Measurements from ENCODE around the gene JAM2.

The JAM2 gene

DNA sequence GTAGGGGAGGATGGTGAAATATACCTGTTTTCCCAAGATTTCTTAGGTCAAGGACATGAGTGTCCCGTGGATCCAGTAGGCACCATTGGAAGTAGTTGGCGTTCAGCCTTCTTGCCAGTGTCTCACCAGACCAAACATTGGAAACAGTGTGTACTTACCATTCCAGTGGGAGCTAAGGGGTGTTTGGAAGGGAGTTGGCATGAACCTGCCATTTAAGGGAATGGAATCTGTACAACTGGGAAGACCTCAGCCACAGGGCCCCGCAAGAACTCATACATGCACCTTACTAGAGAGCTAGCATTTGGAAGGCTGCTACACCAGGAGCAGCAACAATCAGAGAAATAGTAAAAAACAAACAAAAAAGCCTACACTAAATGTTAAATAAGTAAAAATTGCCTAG lies 82.9 kb downstream of the JAM2 start:
- DNase-seq: no peak

- DNase-seq: peak; percentile 51
Observed at GRCh38 chr21:25722631-25723030, 83.6 kb downstream of the JAM2 start.

DNA sequence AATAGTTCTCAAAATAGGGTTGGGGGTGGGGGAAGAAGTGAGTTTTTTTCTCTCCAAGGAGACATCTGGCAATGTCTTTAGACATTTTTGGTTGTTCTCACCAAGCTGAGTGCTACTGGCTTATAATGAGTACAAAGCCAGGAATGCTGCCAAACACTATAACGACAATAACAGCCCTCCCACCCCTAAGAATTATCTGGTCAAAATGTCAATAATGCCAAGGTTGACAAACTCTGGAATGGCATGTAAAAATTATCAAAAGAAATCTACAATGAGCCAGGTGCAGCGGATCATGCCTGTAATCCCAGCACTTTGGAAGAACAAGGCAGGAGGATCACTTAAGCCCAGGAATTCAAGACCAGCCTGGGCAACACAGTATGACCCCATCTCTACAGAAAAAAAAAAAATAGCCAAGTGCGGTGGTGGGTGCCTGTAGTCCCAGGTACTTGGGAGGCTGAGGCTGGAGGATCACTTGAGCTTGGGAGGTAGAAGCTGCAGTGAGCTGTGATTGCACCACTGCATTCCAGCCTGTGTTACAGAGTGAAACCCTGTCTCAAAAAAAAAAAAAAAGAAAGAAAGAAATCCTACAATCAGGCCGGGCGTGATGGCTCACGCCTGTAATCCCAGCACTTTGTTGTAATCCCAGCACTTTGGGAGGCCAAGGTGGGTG lies 93.2 kb downstream of the JAM2 start:
- DNase-seq: no peak

GRCh38 chr21:25733859-25734653 lies 95.0 kb downstream of the JAM2 start:
- DNase-seq: peak; percentile 63

DNA sequence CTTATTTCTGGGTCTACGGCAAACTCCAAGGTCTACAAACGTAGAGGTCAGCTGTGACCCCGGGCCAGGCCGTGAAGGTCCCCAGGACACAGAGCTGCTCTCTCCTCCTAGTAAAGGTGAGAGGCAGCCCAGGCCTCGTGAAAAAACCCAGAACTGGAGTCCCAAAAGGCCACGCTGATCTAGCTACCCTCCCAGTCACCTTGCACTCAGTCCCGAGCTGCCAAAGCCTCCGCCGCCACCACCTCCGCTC lies 95.5 kb downstream of the JAM2 start:
- no peak for DNase-seq

DNA sequence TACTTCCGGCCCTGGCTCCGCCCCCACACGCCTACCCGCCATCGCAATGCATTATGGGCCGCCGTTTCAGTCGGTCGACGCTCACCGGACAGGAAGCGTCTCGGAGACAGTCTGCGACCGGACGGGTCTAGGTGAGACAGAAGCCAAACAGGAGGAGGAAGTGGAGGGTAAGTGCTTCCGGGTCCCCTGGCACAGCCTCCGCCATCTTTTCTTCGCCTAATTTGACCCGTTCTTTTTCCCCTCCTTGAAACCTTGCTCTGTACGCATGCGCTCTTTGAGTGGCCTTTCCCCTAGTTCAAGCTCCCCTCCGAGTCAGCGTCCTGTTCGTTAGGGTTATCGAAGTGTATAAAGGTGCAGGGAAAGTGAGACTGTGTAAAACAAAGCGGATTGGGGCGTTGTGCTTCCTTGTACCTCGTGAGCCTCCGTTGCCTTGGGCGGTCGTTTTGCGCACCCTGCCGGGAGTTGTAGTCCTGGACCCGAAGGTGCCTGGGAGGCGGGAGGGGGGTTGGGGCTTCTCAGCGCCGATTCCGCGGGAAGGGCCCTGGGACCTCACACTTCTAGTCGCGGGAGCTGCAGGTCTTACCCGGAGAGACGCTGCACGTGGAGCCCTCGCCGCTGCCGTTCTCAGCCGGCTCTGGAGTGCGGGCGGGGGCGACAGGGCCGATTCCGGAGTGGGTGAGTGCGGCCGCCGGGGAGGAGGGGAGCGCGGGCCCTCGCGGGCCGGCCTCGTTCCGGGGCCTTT lies 96.0 kb downstream of the JAM2 start, which contains the start of the genes ATP5PF and GABPA:
Gene ATP5PF, minus strand, starts transcription at position 1 of the 742 bp plus-strand sequence. CDS start 5,110 bp downstream, outside the sequence.
Gene GABPA, plus strand, starts transcription at position 69 of the 742 bp plus-strand sequence. CDS start 6,627 bp downstream, outside the sequence.
- DNase-seq: peak; percentile 99

GRCh38 chr21:25735646-25736597 lies 96.9 kb downstream of the JAM2 start:
- DNase-seq: peak; percentile 91

- peak; percentile 52 for DNase-seq
Observed at GRCh38 chr21:25737421-25737820, 98.4 kb downstream of the JAM2 start.

DNA sequence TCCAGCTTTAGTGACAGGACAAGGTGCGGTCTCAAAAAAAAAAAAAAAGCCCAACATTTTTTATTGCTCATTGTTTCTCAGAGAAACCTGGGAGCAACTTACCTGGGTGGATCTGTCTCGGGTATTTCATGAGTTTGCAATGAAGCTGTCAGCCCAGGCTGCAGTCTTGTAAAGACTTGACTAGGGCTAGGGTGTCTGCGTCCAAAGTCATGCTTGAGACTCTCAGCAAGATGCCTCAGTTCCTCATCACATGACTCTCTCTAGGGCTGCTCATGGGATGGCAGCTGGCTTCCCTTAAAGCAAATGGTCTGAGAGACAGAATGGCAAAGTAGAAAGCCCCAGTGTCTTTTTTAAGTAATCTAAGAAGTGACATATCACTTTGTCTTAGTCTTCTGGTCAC lies 103.8 kb downstream of the JAM2 start:
- DNase-seq: no peak

GRCh38 chr21:25744854-25745253 lies 105.8 kb downstream of the JAM2 start:
- DNase-seq: no peak

DNA sequence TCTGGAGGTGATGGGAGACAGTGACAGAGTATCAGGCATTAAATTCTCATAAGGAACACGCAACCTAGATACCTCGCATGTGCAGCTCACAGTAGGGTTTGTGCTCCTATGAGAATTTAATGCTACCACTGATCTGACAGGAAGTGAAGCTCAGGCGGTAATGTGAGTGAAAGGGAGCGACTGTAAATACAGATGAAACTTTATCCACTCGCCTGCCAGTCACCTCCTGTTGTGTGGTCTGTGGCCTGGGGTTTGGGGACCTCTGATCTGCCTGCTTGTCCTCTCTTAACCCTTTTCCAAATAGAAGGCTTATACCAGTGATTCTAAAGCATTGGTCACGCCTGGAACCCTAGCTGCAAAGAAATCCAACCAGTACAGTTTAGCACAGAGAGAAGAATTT lies 111.0 kb downstream of the JAM2 start:
- peak; percentile 40 for DNase-seq

DNA sequence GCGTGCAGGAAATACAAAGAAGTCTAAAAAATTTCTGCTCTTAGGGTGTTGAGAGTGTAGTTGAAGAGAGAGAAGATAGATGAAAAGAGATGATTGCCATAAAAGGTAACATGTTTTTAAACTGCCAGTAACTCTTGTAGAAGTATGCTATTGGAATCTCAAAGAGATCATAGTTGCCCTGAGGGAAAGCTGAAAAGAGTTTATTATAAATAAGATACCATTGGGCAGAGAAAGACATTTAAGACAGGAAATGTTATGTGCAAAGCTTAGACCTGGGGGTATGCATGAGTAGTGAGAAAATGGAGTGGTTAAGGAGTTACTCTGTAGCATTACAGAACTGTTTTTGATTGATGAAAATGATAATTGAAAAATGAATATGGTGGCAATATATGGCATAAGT lies 113.4 kb downstream of the JAM2 start:
- DNase-seq: no peak

DNA sequence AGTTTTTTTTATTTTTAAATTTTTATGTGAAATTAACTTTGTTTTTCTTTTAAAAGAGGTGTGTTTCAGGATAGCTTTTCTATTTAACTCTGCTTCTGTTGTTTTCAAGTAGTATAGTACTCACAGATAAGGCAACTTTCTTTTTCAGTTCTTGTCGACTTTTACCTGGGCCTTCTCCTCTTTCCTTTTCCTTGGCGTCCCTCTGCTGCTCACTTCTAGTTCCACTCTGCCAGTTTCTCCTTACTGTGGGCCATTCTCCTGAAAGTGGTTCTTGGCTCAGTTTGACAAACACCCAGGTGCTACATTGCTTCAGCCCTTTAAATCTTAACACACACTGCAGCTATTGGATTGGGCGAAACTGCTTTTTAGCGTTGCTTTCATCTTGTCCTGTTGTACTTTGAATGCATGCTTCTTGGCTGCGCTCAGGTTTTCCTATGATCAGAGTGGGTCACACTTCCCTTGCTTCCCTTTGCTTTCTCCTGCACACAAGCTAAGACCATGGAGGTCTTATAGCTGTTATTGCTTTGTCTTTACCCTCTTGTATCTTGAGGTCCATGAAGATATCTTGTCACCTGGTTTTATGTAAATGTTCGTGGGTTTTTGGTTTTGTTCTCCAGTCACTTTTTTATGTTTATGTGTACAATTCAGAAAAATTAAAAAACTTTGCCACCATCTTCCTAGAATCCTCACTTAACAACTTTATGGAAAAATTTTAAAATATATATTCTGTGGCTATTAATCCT lies 117.3 kb downstream of the JAM2 start:
- no peak for DNase-seq

GRCh38 chr21:25757531-25757930 lies 118.5 kb downstream of the JAM2 start:
- DNase-seq: no peak

DNA sequence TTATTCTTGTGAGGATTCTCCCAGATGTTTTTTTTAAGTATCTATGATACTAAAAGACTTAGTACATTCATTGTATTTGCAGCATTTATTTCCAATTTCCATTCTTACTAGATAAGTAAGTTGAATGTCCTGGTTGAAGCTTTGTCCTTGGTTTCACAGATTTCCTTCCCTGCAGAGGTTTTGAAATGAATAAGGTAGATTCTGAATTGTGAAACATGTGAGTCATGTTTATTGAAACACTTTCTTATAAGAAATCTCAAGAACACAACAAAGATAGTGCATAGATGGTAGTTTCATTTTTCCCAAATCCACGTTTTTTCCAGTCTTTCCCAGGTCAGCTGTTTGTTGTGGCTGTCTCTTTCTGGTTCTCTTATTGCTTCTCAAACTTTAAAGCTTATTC lies 120.5 kb downstream of the JAM2 start:
- no peak for DNase-seq

- DNase-seq: no peak
Observed at GRCh38 chr21:25760061-25760460, 121.0 kb downstream of the JAM2 start.

DNA sequence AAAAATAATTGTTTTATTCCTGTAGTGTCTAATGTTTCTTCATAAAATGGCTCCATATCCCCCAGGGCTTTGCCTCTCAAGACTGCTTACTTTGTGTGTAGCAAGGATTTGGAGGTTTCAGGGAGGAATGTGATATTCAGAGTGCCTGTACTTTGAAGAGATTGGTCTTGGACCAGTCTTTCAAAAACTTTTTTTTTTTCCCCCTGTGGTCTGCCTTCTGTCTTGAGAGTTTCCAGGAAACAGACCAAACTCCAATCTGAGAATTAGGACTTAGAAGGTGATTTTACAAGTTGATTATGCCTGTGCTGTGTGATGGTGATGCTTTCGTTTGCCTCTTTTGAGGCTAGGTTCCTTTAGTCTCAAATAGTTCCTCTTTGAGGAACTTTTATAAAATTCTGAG lies 121.6 kb downstream of the JAM2 start:
- DNase-seq: no peak

DNA sequence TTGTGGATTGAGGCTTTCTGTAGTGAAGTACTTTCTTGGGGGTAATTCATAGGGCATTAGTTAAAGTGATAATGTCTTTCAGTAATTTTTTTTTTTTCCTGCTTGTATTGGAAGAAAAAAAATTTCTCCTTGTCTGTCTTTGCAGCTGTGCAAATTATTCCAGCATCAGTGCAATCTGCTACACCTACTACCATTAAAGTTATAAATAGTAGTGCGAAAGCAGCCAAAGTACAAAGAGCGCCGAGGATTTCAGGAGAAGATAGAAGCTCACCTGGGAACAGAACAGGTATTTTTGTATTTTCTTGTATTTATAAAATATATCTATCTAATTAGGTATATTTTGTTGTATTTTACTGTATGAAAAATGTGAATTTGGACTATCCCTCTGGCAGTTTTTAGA lies 125.0 kb downstream of the JAM2 start:
- no peak for DNase-seq
